ENCODE measurements around the gene C13orf46.

DNA sequence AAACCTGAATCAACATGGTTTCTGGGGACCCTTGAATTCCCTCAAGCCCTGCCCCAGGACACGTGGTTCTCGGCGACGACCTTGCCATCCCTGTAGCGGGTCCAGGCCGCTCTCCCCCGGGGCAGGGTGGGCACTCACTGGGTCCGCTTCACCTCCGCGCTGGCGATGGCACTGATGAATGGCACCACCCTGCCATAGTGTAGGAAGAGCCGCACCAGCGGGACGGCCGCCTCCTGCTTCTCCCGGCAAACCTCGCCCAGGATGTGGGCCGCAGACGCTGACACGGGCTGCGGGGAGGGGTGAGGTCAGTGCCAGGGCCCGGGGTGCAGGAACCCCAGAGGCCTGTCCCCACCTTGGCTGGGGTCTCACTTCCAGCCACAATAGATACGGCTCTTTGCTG lies 44.1 kb upstream of the C13orf46 start:
- TF ChIP-seq, protein P1, sequence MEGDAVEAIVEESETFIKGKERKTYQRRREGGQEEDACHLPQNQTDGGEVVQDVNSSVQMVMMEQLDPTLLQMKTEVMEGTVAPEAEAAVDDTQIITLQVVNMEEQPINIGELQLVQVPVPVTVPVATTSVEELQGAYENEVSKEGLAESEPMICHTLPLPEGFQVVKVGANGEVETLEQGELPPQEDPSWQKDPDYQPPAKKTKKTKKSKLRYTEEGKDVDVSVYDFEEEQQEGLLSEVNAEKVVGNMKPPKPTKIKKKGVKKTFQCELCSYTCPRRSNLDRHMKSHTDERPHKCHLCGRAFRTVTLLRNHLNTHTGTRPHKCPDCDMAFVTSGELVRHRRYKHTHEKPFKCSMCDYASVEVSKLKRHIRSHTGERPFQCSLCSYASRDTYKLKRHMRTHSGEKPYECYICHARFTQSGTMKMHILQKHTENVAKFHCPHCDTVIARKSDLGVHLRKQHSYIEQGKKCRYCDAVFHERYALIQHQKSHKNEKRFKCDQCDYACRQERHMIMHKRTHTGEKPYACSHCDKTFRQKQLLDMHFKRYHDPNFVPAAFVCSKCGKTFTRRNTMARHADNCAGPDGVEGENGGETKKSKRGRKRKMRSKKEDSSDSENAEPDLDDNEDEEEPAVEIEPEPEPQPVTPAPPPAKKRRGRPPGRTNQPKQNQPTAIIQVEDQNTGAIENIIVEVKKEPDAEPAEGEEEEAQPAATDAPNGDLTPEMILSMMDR (IDR thresholded peaks at IDR 0.05): no peak
- no peak for TF ChIP-seq POLR2A (IDR thresholded peaks at IDR 0.05)

All from esophagus squamous epithelium (tissue), 4 donors.